A549 (cell line): Measurements from ENCODE around the gene TTLL11. TPM values are rescaled to one million over a fixed set of nuclear protein-coding genes. Genes with fewer than 3 reads are reported as not detected.
A peak's percentile ranks its signal among the peaks of the same experiment; 100 is the strongest.

Experiments used
- ATAC-seq, 2 experiments: fragments of 200-7000 bp in 1 of 2; fragments of >200 bp in 1 of 2; cut with Nextera tagmentation in 1 of 2; cut with Tn5 transposase in 1 of 2; 3 replicates each; pipeline versions ENCODE4 v1.8.0 to v1.9.1; 2018 to 2020; ENCODE audit warnings: mild to moderate bottlenecking in 1 of 2, moderate library complexity in 1 of 2
- CTCF ChIA-PET: fragments of 300-600 bp; sonication (Branson Sonifier 250); formaldehyde crosslinking; extraction: SDS; loops from one replicate; lab custom pipeline; 2021; ENCODE audit warnings: antibody characterized with exemption, inconsistent platforms; lab: Yijun Ruan, JAX
- POLR2A ChIA-PET: fragments of 350-600 bp; formaldehyde crosslinking; extraction: SDS; loops from one replicate; lab custom pipeline; 2021; ENCODE audit warnings: antibody characterized with exemption, inconsistent platforms; lab: Yijun Ruan, JAX
- DNase-seq, 2 experiments: peaks; one replicate each; pipeline versions ENCODE4 v3.0.0 to v3.0.0-alpha.2; 2011 to 2016; ENCODE audit warnings: low read depth in 1 of 2, low spot score in 1 of 2
- FAIRE-seq: peaks from 2 replicates; lab custom pipeline; 2011; peaks lifted over from hg19 to GRCh38; lab: Jason Lieb, UNC
- H3K27ac ChIP-seq, 2 experiments: fragments of >200 bp; sonication (Bioruptor Twin); formaldehyde crosslinking; 3 replicates each; pipeline ENCODE4 v1.5.1; 2016 to 2017
- H3K4me1 ChIP-seq: fragments of >200 bp; sonication (Bioruptor Twin); formaldehyde crosslinking; 3 replicates; pipeline ENCODE4 v1.6.1; 2016
- H3K4me2 ChIP-seq: fragments of >200 bp; sonication (Bioruptor Twin); formaldehyde crosslinking; 3 replicates; pipeline ENCODE4 v1.6.1; 2016
- H3K4me3 ChIP-seq: fragments of >200 bp; sonication (Bioruptor Twin); formaldehyde crosslinking; 3 replicates; pipeline ENCODE4 v1.5.1; 2016
- H3K9me3 ChIP-seq: fragments of >200 bp; sonication (Bioruptor Twin); formaldehyde crosslinking; 3 replicates; pipeline ENCODE4 v1.6.1; 2016
- BHLHE40 ChIP-seq: IDR thresholded peaks from 2 replicates; pipeline ENCODE4 v1.6.1; 2012; ENCODE audit warnings: low read depth, low read length, inconsistent platforms
- CBX2 ChIP-seq: fragments of 200-600 bp; sonication (generic); IDR thresholded peaks from 2 replicates; pipeline ENCODE4 v1.6.1; 2016; ENCODE audit warnings: low read depth, mild to moderate bottlenecking, borderline replicate concordance
- CHD2 ChIP-seq: fragments of 150-350 bp; IDR thresholded peaks from 2 replicates; pipeline ENCODE4 v1.6.1; 2014; ENCODE audit warnings: low read length; ENCODE audit not compliant: partially characterized antibody
- EHF ChIP-seq: fragments of 250-450 bp; sonication (Bioruptor Pico); IDR thresholded peaks from 2 replicates; pipeline ENCODE4 v1.5.0; 2020; ENCODE audit warnings: mild to moderate bottlenecking
- EHMT2 ChIP-seq: fragments of 200-600 bp; sonication (generic); IDR thresholded peaks from 2 replicates; pipeline ENCODE4 v1.6.1; 2016; ENCODE audit warnings: antibody characterized with exemption, low read depth, mild to moderate bottlenecking, moderate library complexity
- ESRRA ChIP-seq: fragments of 150-350 bp; IDR thresholded peaks from 2 replicates; pipeline ENCODE4 v1.6.1; 2014; ENCODE audit warnings: mild to moderate bottlenecking, low read length, borderline replicate concordance
- GATA3 ChIP-seq: IDR thresholded peaks from 2 replicates; pipeline ENCODE4 v1.6.1; 2012; ENCODE audit warnings: borderline replicate concordance
- HDAC2 ChIP-seq: fragments of 200-600 bp; sonication (generic); IDR thresholded peaks from 2 replicates; pipeline ENCODE4 v1.6.1; 2016
- HOXA7 ChIP-seq: fragments of 250-450 bp; sonication (Bioruptor Pico); IDR thresholded peaks from 2 replicates; pipeline ENCODE4 v1.5.0; 2020; ENCODE audit warnings: mild to moderate bottlenecking, moderate library complexity
- HOXB5 ChIP-seq: fragments of 250-450 bp; sonication (Bioruptor Pico); IDR thresholded peaks from 2 replicates; pipeline ENCODE4 v1.5.0; 2020; ENCODE audit warnings: mild to moderate bottlenecking, moderate library complexity
- JUNB ChIP-seq: fragments of >200 bp; sonication (Bioruptor Twin); formaldehyde crosslinking; IDR thresholded peaks from 2 replicates; pipeline ENCODE4 v1.6.1; 2016
- KDM1A ChIP-seq: fragments of 200-600 bp; sonication (generic); IDR thresholded peaks from 2 replicates; pipeline ENCODE4 v1.6.1; 2016; ENCODE audit warnings: low read depth, mild to moderate bottlenecking
- MAFK ChIP-seq: fragments of 450-650 bp; IDR thresholded peaks from 2 replicates; pipeline ENCODE4 v1.6.1; 2014; ENCODE audit not compliant: partially characterized antibody
- NFE2L2 ChIP-seq: fragments of 150-350 bp; conservative IDR thresholded peaks from 2 replicates; pipeline ENCODE4 v1.6.1; 2014; ENCODE audit warnings: low read length
- NPAS2 ChIP-seq: fragments of 250-450 bp; sonication (Bioruptor Pico); IDR thresholded peaks from 2 replicates; pipeline ENCODE4 v1.8.0; 2022; ENCODE audit warnings: mild to moderate bottlenecking, moderate library complexity, borderline replicate concordance
- PHF8 ChIP-seq: fragments of 200-600 bp; sonication (generic); IDR thresholded peaks from 2 replicates; pipeline ENCODE4 v1.6.1; 2016; ENCODE audit warnings: low read depth, mild to moderate bottlenecking, antibody characterized with exemption, moderate library complexity, borderline replicate concordance
- POLR2AphosphoS2 ChIP-seq: conservative IDR thresholded peaks from 2 replicates; pipeline ENCODE4 v1.6.1; 2012; ENCODE audit warnings: low read length, improper control_type of control experiment, inconsistent platforms
- RAD21 ChIP-seq, 2 experiments: fragments of >200 bp in 1 of 2; sonication (Bioruptor Twin) in 1 of 2; formaldehyde crosslinking in 1 of 2; IDR thresholded peaks in 1 of 2; conservative IDR thresholded peaks in 1 of 2; 2 replicates in 1 of 2; 3 replicates in 1 of 2; pipeline ENCODE4 v1.6.1; 2012 to 2018; ENCODE audit warnings: inconsistent platforms in 1 of 2
- RFX5 ChIP-seq: fragments of 450-650 bp; IDR thresholded peaks from 2 replicates; pipeline ENCODE4 v1.7.1; 2014; ENCODE audit warnings: antibody characterized with exemption, mild to moderate bottlenecking, moderate library complexity
- TP53 ChIP-seq: fragments of 250-450 bp; sonication (Bioruptor Pico); IDR thresholded peaks from 2 replicates; pipeline ENCODE4 v1.5.0; 2021; ENCODE audit warnings: mild to moderate bottlenecking, moderate library complexity
- ZC3H11A ChIP-seq: fragments of 450-650 bp; IDR thresholded peaks from 2 replicates; pipeline ENCODE4 v1.6.1; 2014; ENCODE audit warnings: antibody characterized with exemption, mild to moderate bottlenecking
- ZNF302 ChIP-seq: fragments of 250-450 bp; sonication (Bioruptor Pico); IDR thresholded peaks from 2 replicates; pipeline ENCODE4 v1.9.0; 2021; ENCODE audit warnings: inconsistent platforms, mild to moderate bottlenecking, moderate library complexity
- WGBS: methylation state at CpG from one replicate; pipeline ENCODE4 v1.1.6; 2017; ENCODE audit errors: missing lambda C conversion rate; 5-methylcytosine and 5-hydroxymethylcytosine counted together
- polyA plus RNA-seq, 4 experiments: library from polyadenylated mRNA; depleted of rRNA in 3 of 4; stranded (reverse); fragments of >200 nt; fragmentation: RNase III in 1 of 4; extraction: RNeasy Plus Mini Kit Qiagen cat#74134 plus additional on column Dnase treatment in 1 of 4; gene quantifications; 2 replicates in 3 of 4; 3 replicates in 1 of 4; pipeline ENCODE4 v1.2.3, GENCODE V29; 2011 to 2017
- TF ChIP-seq, protein P1 (sequence below): fragments of 250-450 bp; sonication (Bioruptor Pico); IDR thresholded peaks from 2 replicates; pipeline ENCODE4 v1.5.0; 2020; ENCODE audit warnings: low read depth, mild to moderate bottlenecking, moderate library complexity
- TF ChIP-seq, protein P2 (sequence below): IDR thresholded peaks from 2 replicates; pipeline ENCODE4 v1.6.1; 2012
- TF ChIP-seq, protein P3 (sequence below): fragments of >200 bp; sonication (Bioruptor Twin); formaldehyde crosslinking; IDR thresholded peaks from 3 replicates; pipeline ENCODE4 v1.6.1; 2016
- TF ChIP-seq, protein P4 (sequence below): fragments of 450-650 bp; IDR thresholded peaks from 2 replicates; pipeline ENCODE4 v1.6.1; 2014; ENCODE audit warnings: antibody characterized with exemption

Gene TTLL11
- polyA plus RNA-seq, 2 of the 4 experiments (the other 2 are of a cell fraction): 1.8 to 2.6 TPM

DNA sequence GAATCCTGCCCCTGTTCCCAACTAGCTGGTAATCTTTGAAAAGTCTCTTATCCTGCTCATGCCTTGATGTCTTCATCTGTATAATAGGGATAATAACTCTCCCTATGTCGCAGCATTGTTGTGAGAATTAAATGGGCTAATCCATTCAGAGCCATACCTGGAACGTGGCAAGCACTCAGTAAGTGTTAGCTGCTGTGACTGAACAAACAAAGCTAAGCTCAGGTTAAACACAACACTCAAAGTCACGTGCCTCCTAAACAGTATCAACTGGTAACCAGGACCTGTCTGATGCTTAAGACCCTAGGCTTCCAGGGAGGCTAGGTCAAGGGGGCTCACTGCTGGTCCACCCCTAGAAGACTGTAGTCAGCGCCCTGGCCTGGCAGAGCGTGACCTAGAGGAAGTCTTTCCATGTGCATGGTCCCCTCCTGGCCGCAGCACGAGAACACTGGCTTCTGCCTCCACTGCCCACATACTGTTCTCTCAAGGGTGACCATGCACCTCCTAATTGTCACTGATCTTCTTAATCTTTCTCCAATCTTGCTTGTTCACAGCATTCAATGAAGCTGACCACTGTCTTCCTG lies 211.1 kb downstream of the TTLL11 start:
- FAIRE-seq: no peak
- Histone ChIP-seq H3K27ac (no peak overlapping the region), H3K9me3 (no peaks in the 10 kb centered on the region), H3K4me1 (no peaks in the 10 kb centered on the region), H3K4me2 (no peak overlapping the region), H3K4me3 (no peak overlapping the region)
- POLR2A ChIA-PET: no interaction called here
- CTCF ChIA-PET: no interaction called here
- no peak for DNase-seq
- ATAC-seq: no peak
- WGBS: 63% methylated on average over 7 of the region's 7 CpGs
- TF ChIP-seq, protein P1, sequence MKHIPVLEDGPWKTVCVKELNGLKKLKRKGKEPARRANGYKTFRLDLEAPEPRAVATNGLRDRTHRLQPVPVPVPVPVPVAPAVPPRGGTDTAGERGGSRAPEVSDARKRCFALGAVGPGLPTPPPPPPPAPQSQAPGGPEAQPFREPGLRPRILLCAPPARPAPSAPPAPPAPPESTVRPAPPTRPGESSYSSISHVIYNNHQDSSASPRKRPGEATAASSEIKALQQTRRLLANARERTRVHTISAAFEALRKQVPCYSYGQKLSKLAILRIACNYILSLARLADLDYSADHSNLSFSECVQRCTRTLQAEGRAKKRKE (CRISPR knock-in tag): no peak
- TF ChIP-seq RFX5 (no peak), EHMT2 (no peak), ESRRA (no peak), EHF (CRISPR knock-in tag) (no peak), RAD21 (conservative IDR thresholded peaks at IDR 0.05 in 1 of 2, IDR thresholded peaks at IDR 0.05 in 1 of 2) (no peak), NPAS2 (CRISPR knock-in tag) (no peak), POLR2AphosphoS2 (no peak), TP53 (CRISPR knock-in tag) (no peak), ZC3H11A (no peak), GATA3 (no peak), JUNB (no peak), ZNF302 (CRISPR knock-in tag) (no peak)

DNA sequence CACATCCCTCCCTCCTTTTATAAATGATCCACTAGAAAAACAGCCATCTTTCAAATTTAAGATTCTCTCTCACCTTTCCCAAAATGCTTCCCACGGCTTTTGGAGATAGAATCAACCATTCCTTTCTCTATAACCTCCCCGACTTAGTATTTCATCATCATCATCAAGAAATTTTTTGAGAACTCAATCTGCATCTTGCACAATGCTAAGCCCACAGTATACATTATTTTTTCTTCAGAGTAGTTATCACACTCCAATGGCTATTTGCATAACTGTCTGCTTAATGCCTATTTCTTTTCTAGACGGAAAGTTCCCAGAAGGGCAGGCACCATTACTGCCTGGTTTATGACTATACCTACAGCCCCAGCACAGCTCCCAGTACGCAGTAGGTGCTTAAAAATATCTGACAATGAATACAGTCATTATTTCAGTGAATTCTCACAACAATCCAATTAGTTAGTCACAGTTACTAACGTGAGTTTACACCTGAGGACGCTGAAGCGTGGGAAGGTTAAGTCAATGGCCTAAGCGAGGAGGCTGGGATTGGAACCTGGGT lies 212.7 kb downstream of the TTLL11 start:
- Histone ChIP-seq H3K4me3 (no peak overlapping the region), H3K27ac (no peak overlapping the region), H3K9me3 (no peaks in the 10 kb centered on the region), H3K4me1 (no peaks in the 10 kb centered on the region), H3K4me2 (no peak overlapping the region)
- WGBS: 76% methylated on average over 8 of the region's 8 CpGs
- CTCF ChIA-PET: no interaction called here
- FAIRE-seq (no peak), ATAC-seq (no peak), DNase-seq (no peak)
- POLR2A ChIA-PET: no interaction called here
- TF ChIP-seq, protein P2, sequence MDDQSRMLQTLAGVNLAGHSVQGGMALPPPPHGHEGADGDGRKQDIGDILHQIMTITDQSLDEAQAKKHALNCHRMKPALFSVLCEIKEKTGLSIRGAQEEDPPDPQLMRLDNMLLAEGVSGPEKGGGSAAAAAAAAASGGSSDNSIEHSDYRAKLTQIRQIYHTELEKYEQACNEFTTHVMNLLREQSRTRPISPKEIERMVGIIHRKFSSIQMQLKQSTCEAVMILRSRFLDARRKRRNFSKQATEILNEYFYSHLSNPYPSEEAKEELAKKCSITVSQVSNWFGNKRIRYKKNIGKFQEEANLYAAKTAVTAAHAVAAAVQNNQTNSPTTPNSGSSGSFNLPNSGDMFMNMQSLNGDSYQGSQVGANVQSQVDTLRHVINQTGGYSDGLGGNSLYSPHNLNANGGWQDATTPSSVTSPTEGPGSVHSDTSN: no peak

DNA sequence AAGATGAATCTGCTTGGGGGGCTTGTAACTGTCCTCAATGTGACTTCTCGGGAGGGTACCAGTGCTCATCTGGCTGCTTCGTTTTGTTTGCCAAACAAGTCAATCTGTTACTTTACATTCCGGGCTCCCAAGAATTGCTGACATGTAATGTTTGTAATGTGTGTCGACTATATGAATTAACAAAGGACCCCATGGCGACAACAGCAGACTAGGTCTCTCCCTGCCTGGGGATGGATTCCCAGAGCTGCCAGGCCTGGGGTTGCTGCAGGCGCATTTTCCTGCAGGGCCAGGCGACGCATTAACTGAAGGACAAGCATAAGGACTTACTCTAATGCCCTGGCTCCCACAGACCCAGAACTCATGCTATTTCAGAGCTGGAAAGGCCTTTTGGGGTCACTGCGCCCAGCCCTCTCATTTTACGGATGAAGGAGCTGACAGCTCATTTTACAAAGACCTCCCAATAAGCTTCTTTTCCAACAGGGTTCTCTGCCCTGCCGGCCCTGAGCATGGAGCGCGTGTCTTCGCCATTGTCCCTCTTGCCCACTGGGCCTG lies 214.8 kb downstream of the TTLL11 start:
- ATAC-seq (no peak), DNase-seq (no peak), FAIRE-seq (no peak)
- POLR2A ChIA-PET: no interaction called here
- H3K9me3 ChIP-seq: no peaks in the 10 kb centered on the region
- no peak overlapping the region for H3K4me3 ChIP-seq
- 72% methylated on average over 12 of the region's 14 CpGs for WGBS
- no peak overlapping the region for H3K27ac ChIP-seq
- CTCF ChIA-PET: no interaction called here
- no peaks in the 10 kb centered on the region for H3K4me1 ChIP-seq
- TF ChIP-seq KDM1A (no peak), MAFK (peak; percentile 58)
- H3K4me2 ChIP-seq: no peak overlapping the region

DNA sequence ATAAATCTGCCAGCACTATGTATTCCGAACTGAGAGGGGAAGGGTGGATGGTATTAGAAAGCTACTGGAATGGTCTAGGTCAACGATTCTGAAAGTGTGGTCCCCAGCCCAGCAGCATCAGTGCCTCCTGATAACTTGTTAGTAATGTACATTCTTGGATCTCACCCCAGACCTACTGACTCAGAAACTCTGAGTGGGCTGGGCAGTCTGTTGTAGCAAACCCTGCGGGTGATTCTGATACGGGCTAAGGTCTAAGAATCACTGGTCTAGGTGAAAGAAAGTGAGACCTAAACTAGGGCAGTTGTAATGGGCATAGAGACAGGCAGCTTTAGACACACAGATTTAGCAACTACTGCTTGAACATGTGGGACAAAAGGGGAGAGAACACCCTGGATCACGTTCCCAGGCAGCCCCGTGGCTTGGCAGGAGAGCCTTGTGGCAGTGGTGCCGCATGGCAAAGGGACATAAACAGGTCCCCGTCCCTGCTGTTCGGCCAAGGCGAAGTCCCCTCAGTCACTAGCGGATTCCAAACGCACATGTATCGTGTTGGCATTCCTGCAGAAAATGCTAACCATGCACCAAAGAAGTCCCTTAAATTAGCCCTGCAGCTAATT lies 216.3 kb downstream of the TTLL11 start:
- H3K4me3 ChIP-seq: no peak overlapping the region
- 73% methylated on average over 13 of the region's 13 CpGs for WGBS
- CTCF ChIA-PET: interaction anchor here (0.6 to 2.3 kb wide), 4 partner anchors 9 to 107 kb away, joined by 3 to 6 read pairs (median 4); no protein-coding TSS in a partner anchor
- H3K4me2 ChIP-seq: no peak overlapping the region
- H3K9me3 ChIP-seq: no peaks in the 10 kb centered on the region
- DNase-seq (no peak), ATAC-seq (peak; percentile 71 to 77; a peak in 4 of 6 replicates), FAIRE-seq (no peak)
- POLR2A ChIA-PET: no interaction called here
- no peaks in the 10 kb centered on the region for H3K4me1 ChIP-seq
- no peak overlapping the region for H3K27ac ChIP-seq
- TF ChIP-seq EHF (CRISPR knock-in tag) (no peak), HDAC2 (no peak), TP53 (CRISPR knock-in tag) (no peak), RFX5 (no peak), BHLHE40 (no peak), CBX2 (no peak), JUNB (no peak), CHD2 (no peak), HOXA7 (CRISPR knock-in tag) (no peak), HOXB5 (CRISPR knock-in tag) (no peak), NFE2L2 (no peak), MAFK (no peak), PHF8 (no peak)
- TF ChIP-seq, protein P3, sequence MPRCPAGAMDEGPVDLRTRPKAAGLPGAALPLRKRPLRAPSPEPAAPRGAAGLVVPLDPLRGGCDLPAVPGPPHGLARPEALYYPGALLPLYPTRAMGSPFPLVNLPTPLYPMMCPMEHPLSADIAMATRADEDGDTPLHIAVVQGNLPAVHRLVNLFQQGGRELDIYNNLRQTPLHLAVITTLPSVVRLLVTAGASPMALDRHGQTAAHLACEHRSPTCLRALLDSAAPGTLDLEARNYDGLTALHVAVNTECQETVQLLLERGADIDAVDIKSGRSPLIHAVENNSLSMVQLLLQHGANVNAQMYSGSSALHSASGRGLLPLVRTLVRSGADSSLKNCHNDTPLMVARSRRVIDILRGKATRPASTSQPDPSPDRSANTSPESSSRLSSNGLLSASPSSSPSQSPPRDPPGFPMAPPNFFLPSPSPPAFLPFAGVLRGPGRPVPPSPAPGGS: no peak
- TF ChIP-seq, protein P4, sequence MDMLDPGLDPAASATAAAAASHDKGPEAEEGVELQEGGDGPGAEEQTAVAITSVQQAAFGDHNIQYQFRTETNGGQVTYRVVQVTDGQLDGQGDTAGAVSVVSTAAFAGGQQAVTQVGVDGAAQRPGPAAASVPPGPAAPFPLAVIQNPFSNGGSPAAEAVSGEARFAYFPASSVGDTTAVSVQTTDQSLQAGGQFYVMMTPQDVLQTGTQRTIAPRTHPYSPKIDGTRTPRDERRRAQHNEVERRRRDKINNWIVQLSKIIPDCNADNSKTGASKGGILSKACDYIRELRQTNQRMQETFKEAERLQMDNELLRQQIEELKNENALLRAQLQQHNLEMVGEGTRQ: no peak
